Duodenal mucosa (tissue), 2 donors: ENCODE results near the gene EDN1.
"Not testable (repeated sequence)": the region's sequence is repeated elsewhere in the genome, so short reads cannot be mapped to it uniquely, and the experiment has no call there.

Source experiments
- H3K27ac ChIP-seq: one replicate; pipeline ENCODE4 v1.7.0; 2013; ENCODE audit warnings: low read depth, low read length
- H3K27me3 ChIP-seq, 2 donors: one replicate each; pipeline ENCODE4 v1.7.0; 2013; ENCODE audit warnings: low read length in 2 of 2, control low read depth in 1 of 2; ENCODE audit not compliant: insufficient read depth in 2 of 2, control insufficient read depth in 1 of 2
- H3K36me3 ChIP-seq, 2 donors: one replicate each; pipeline ENCODE4 v1.7.0; 2013; ENCODE audit warnings: low read length in 2 of 2, control low read depth in 1 of 2; ENCODE audit not compliant: insufficient read depth in 2 of 2, control insufficient read depth in 1 of 2
- H3K4me1 ChIP-seq, 2 donors: one replicate each; pipeline ENCODE4 v1.7.0; 2013; ENCODE audit warnings: low read length in 2 of 2, control low read depth in 1 of 2; ENCODE audit not compliant: insufficient read depth in 2 of 2, control insufficient read depth in 1 of 2
- H3K4me3 ChIP-seq, 2 donors: one replicate each; pipeline ENCODE4 v1.7.0; 2013; ENCODE audit warnings: low read length in 2 of 2, low read depth in 1 of 2
- H3K9ac ChIP-seq, 2 donors: one replicate each; pipeline ENCODE4 v1.7.0; 2013; ENCODE audit warnings: low read length in 2 of 2, low read depth in 1 of 2
- H3K9me3 ChIP-seq, 2 donors: one replicate each; pipeline ENCODE4 v1.7.0; 2013; ENCODE audit warnings: low read length in 2 of 2, control low read depth in 1 of 2; ENCODE audit not compliant: control insufficient read depth in 1 of 2

Gene EDN1

GRCh38 chr6:12304487-12304886, 14.3 kb downstream of the EDN1 start:
- Histone ChIP-seq H3K4me1 (no peaks in the 10 kb centered on the region), H3K36me3 (no peaks in the 10 kb centered on the region), H3K4me3 (no peak overlapping the region), H3K27ac (no peak overlapping the region), H3K9me3 (no peaks in the 10 kb centered on the region), H3K27me3 (no peaks in the 10 kb centered on the region), H3K9ac (no peak overlapping the region)

GRCh38 chr6:12309070-12309469, 18.9 kb downstream of the EDN1 start:
- no peaks in the 10 kb centered on the region for H3K9me3 ChIP-seq
- H3K9ac ChIP-seq: no peak overlapping the region
- H3K27ac ChIP-seq: no peak overlapping the region
- H3K4me3 ChIP-seq: no peak overlapping the region
- peaks cover 0 to 7% of the 10 kb centered on the region in 2 donors for H3K4me1 ChIP-seq
- no peaks in the 10 kb centered on the region for H3K36me3 ChIP-seq
- no peaks in the 10 kb centered on the region for H3K27me3 ChIP-seq

GRCh38 chr6:12311106-12311505, 20.9 kb downstream of the EDN1 start:
- no peak overlapping the region for H3K27ac ChIP-seq
- H3K27me3 ChIP-seq: no peaks in the 10 kb centered on the region
- no peaks in the 10 kb centered on the region for H3K36me3 ChIP-seq
- peaks cover 0 to 8% of the 10 kb centered on the region in 2 donors for H3K4me1 ChIP-seq
- H3K9ac ChIP-seq: no peak overlapping the region
- no peak overlapping the region for H3K4me3 ChIP-seq
- no peaks in the 10 kb centered on the region for H3K9me3 ChIP-seq

- Histone ChIP-seq H3K4me1 (peaks cover 0 to 8% of the 10 kb centered on the region in 2 donors), H3K36me3 (no peaks in the 10 kb centered on the region), H3K9ac (no peak overlapping the region), H3K4me3 (no peak overlapping the region), H3K9me3 (no peaks in the 10 kb centered on the region), H3K27me3 (no peaks in the 10 kb centered on the region), H3K27ac (no peak overlapping the region)
These were observed 22.6 kb downstream of the EDN1 start for GRCh38 chr6:12312736-12313135.

GRCh38 chr6:12313306-12313991, 23.3 kb downstream of the EDN1 start:
- Histone ChIP-seq H3K27ac (no peak overlapping the region), H3K4me3 (no peak overlapping the region), H3K4me1 (peaks cover 0 to 8% of the 10 kb centered on the region in 2 donors), H3K27me3 (no peaks in the 10 kb centered on the region), H3K36me3 (no peaks in the 10 kb centered on the region), H3K9ac (no peak overlapping the region), H3K9me3 (peaks cover 0 to 3% of the 10 kb centered on the region in 2 donors)

GRCh38 chr6:12313992-12314589, 23.9 kb downstream of the EDN1 start:
- Histone ChIP-seq H3K4me1 (peaks cover 0 to 12% of the 10 kb centered on the region in 2 donors), H3K27ac (no peak overlapping the region), H3K36me3 (no peaks in the 10 kb centered on the region), H3K4me3 (no peak overlapping the region), H3K27me3 (no peaks in the 10 kb centered on the region), H3K9ac (no peak overlapping the region), H3K9me3 (peaks cover 0 to 5% of the 10 kb centered on the region in 2 donors)

GRCh38 chr6:12314751-12315150, 24.6 kb downstream of the EDN1 start:
- Histone ChIP-seq H3K36me3 (no peaks in the 10 kb centered on the region), H3K9ac (no peak overlapping the region), H3K4me1 (peaks cover 0 to 12% of the 10 kb centered on the region in 2 donors), H3K27me3 (no peaks in the 10 kb centered on the region), H3K9me3 (peaks cover 0 to 5% of the 10 kb centered on the region in 2 donors), H3K27ac (no peak overlapping the region), H3K4me3 (no peak overlapping the region)

GRCh38 chr6:12315292-12316081, 25.3 kb downstream of the EDN1 start:
- Histone ChIP-seq H3K4me3 (no peak overlapping the region), H3K9ac (no peak overlapping the region), H3K36me3 (no peaks in the 10 kb centered on the region)

GRCh38 chr6:12318749-12319148, 28.6 kb downstream of the EDN1 start:
- no peaks in the 10 kb centered on the region for H3K36me3 ChIP-seq
- no peaks in the 10 kb centered on the region for H3K27me3 ChIP-seq
- H3K9ac ChIP-seq: no peak overlapping the region
- H3K9me3 ChIP-seq: peaks cover 0 to 5% of the 10 kb centered on the region in 2 donors
- H3K4me1 ChIP-seq: peaks cover 9 to 12% of the 10 kb centered on the region in 2 donors
- no peak overlapping the region for H3K27ac ChIP-seq
- H3K4me3 ChIP-seq: no peak overlapping the region

More at GRCh38 chr6:12315292-12316081, 25.3 kb downstream of the EDN1 start:
- Histone ChIP-seq H3K27me3 (no peaks in the 10 kb centered on the region), H3K9me3 (peaks cover 0 to 5% of the 10 kb centered on the region in 2 donors), H3K4me1 (peaks cover 0 to 12% of the 10 kb centered on the region in 2 donors), H3K27ac (no peak overlapping the region)

- not testable (repeated sequence) for H3K36me3 ChIP-seq, H3K9me3 ChIP-seq, H3K27me3 ChIP-seq, H3K27ac ChIP-seq, H3K4me3 ChIP-seq, H3K9ac ChIP-seq
- peaks cover 12 to 18% of the 10 kb centered on the region in 2 donors for H3K4me1 ChIP-seq
These were observed 29.9 kb downstream of the EDN1 start for GRCh38 chr6:12320074-12320473.
